T-cell (primary cell): Measurements from ENCODE around the gene VSIR. TPM values are rescaled to one million over a fixed set of nuclear protein-coding genes. Genes with fewer than 3 reads are reported as not detected.

Experiments used
- ATAC-seq, 4 experiments: fragments of 200-7000 bp in 3 of 4; fragments of 150-1000 bp in 1 of 4; cut with Tn5 transposase; replicated peaks in 1 of 4; 1 replicate in 3 of 4; 2 replicates in 1 of 4; pipeline ENCODE4 v1.10.0; 2021; ENCODE audit warnings: moderate library complexity in 3 of 4, mild to moderate bottlenecking in 2 of 4, moderate number of reproducible peaks in 1 of 4
- CTCF ChIA-PET, 2 donors: fragments of 300-600 bp; sonication (Branson Sonifier 250); formaldehyde crosslinking; loops; one replicate each; lab custom pipeline; 2022; ENCODE audit warnings: antibody characterized with exemption in 2 of 2; lab: Charles Lee
- POLR2A ChIA-PET, 2 donors: fragments of 300-600 bp; sonication (Branson Sonifier 250); formaldehyde crosslinking; loops; one replicate each; lab custom pipeline; 2022; ENCODE audit warnings: antibody characterized with exemption in 2 of 2; lab: Charles Lee
- DNase-seq, 35 experiments: peaks; one replicate each; pipeline versions ENCODE4 v3.0.0 to v3.0.0-alpha.2; 2013 to 2023
- H3K27ac ChIP-seq: one replicate; pipeline ENCODE4 v1.5.1; 2013; ENCODE audit warnings: low read length
- H3K27me3 ChIP-seq, 2 experiments: replicated peaks in 1 of 2; 1 replicate in 1 of 2; 2 replicates in 1 of 2; pipeline versions ENCODE4 v1.6.1 to v1.7.0; 2013; ENCODE audit warnings: low read length in 1 of 2, mixed read lengths in 1 of 2; ENCODE audit not compliant: control insufficient read depth in 2 of 2, insufficient read depth in 2 of 2; ENCODE audit errors: extremely low read depth in 1 of 2
- H3K36me3 ChIP-seq, 2 donors: 1 replicate in 1 of 2; 2 replicates in 1 of 2; pipeline versions ENCODE4 v1.6.1 to v1.7.0; 2013; ENCODE audit warnings: low read length in 1 of 2; ENCODE audit not compliant: control insufficient read depth in 2 of 2, insufficient read depth in 1 of 2; ENCODE audit errors: extremely low read depth in 1 of 2
- H3K4me1 ChIP-seq, 2 experiments: 1 replicate in 1 of 2; 2 replicates in 1 of 2; pipeline versions ENCODE4 v1.6.1 to v1.7.0; 2013; ENCODE audit warnings: low read length in 2 of 2, mixed read lengths in 1 of 2; ENCODE audit not compliant: insufficient read depth in 2 of 2, control insufficient read depth in 1 of 2; ENCODE audit errors: extremely low read depth in 1 of 2
- H3K4me3 ChIP-seq, 2 donors: 1 replicate in 1 of 2; 2 replicates in 1 of 2; pipeline versions ENCODE4 v1.5.1 to v1.7.0; 2013; ENCODE audit warnings: mild to moderate bottlenecking in 2 of 2, low read length in 1 of 2, moderate library complexity in 1 of 2; ENCODE audit not compliant: control insufficient read depth in 1 of 2; ENCODE audit errors: extremely low read depth in 1 of 2
- H3K9me3 ChIP-seq: 2 replicates; pipeline ENCODE4 v1.7.0; 2013
- H3K27ac Mint-ChIP-seq, 2 donors: one replicate each; pipeline ENCODE4 v1.8.0; 2020 to 2021; ENCODE audit warnings: mild to moderate bottlenecking in 2 of 2, mixed read lengths in 2 of 2
- H3K27me3 Mint-ChIP-seq, 2 donors: one replicate each; pipeline ENCODE4 v1.8.0; 2021 to 2022; ENCODE audit warnings: mixed read lengths in 2 of 2
- H3K36me3 Mint-ChIP-seq: one replicate; pipeline ENCODE4 v1.8.0; 2021; ENCODE audit warnings: mixed read lengths
- H3K4me1 Mint-ChIP-seq, 3 donors: one replicate each; pipeline ENCODE4 v1.8.0; 2020 to 2022; ENCODE audit warnings: mixed read lengths in 3 of 3, mild to moderate bottlenecking in 1 of 3
- H3K4me3 Mint-ChIP-seq, 3 donors: one replicate each; pipeline ENCODE4 v1.8.0; 2020 to 2022; ENCODE audit warnings: mild to moderate bottlenecking in 3 of 3, mixed read lengths in 3 of 3, moderate library complexity in 3 of 3
- H3K9me3 Mint-ChIP-seq, 3 donors: one replicate each; pipeline ENCODE4 v1.8.0; 2020 to 2022; ENCODE audit warnings: mixed read lengths in 3 of 3
- WGBS: methylation state at CpG from one replicate; pipeline ENCODE4 v1.1.5; 2013; ENCODE audit warnings: missing lambda C conversion rate; ENCODE audit not compliant: insufficient coverage; 5-methylcytosine and 5-hydroxymethylcytosine counted together
- total RNA-seq, 35 experiments: library from RNA in 6 of 35; stranded (reverse) in 6 of 35; fragments of 120-200 nt in 1 of 35; gene quantifications; one replicate each; pipeline versions ENCODE4 v1.2.1 to v1.2.4 and lab custom pipeline; 2013 to 2026

The VSIR gene
- total RNA-seq, 5 donors from 2014 or later (not counting 1 experiment from before 2014, with no cell fraction given): 81.4 to 134 (median 98.3) TPM

- Mint-ChIP-seq H3K27me3 (no peaks in the 10 kb centered on the region), H3K27ac (peak overlapping the region; percentile 93 to 98), H3K4me3 (peak overlapping the region in 1 of 3 donors; percentile 72), H3K36me3 (peaks cover 24% of the 10 kb centered on the region), H3K4me1 (peaks cover 95 to 97% (median 96%) of the 10 kb centered on the region in 3 donors), H3K9me3 (no peaks in the 10 kb centered on the region)
- Histone ChIP-seq H3K9me3 (no peaks in the 10 kb centered on the region), H3K4me3 (peak overlapping the region in 1 of 2 donors; percentile 11), H3K27me3 (no peaks in the 10 kb centered on the region), H3K27ac (peak overlapping the region; percentile 93), H3K36me3 (peaks cover 13 to 64% of the 10 kb centered on the region in 2 donors), H3K4me1 (peaks cover 90 to 100% of the 10 kb centered on the region in 2 experiments)
- DNase-seq (peak in 3 of 35 experiments; percentile 39 to 51 (median 40)), ATAC-seq (peak in 3 of 4 experiments; percentile 12 to 26 (median 24))
- ChIA-PET POLR2A (interaction anchor here in 1 of 2 donors (0.5 kb wide), 1 partner anchor 10 kb away, joined by 3 read pairs; no protein-coding TSS in a partner anchor), CTCF (interaction anchor here in 1 of 2 donors (0.6 kb wide), 1 partner anchor 20 kb away, joined by 3 read pairs; no protein-coding TSS in a partner anchor)
- 38% methylated on average over 5 of the region's 8 CpGs for WGBS
Measured at GRCh38 chr10:71752391-71753090, 20.8 kb downstream of the VSIR start.

- H3K9me3 Mint-ChIP-seq: no peaks in the 10 kb centered on the region
- no peaks in the 10 kb centered on the region for H3K27me3 Mint-ChIP-seq
- ATAC-seq: no peak
- Histone ChIP-seq H3K4me1 (peaks cover 90 to 100% of the 10 kb centered on the region in 2 experiments), H3K27me3 (no peaks in the 10 kb centered on the region), H3K27ac (peak overlapping the region; percentile 93), H3K36me3 (peaks cover 13 to 64% of the 10 kb centered on the region in 2 donors), H3K4me3 (no peak overlapping the region), H3K9me3 (no peaks in the 10 kb centered on the region)
- ChIA-PET CTCF (interaction anchor here in 1 of 2 donors (0.6 kb wide), 1 partner anchor 107 kb away, joined by 4 read pairs; no protein-coding TSS in a partner anchor), POLR2A (no interaction called here)
- peak overlapping the region in 1 of 3 donors; percentile 72 for H3K4me3 Mint-ChIP-seq
- H3K36me3 Mint-ChIP-seq: peaks cover 24% of the 10 kb centered on the region
- H3K4me1 Mint-ChIP-seq: peaks cover 95 to 97% (median 96%) of the 10 kb centered on the region in 3 donors
- WGBS: 91% methylated on average over 10 of the region's 14 CpGs
- peak overlapping the region; percentile 93 to 98 for H3K27ac Mint-ChIP-seq
- DNase-seq: no peak
Measured at GRCh38 chr10:71751515-71752224, 21.6 kb downstream of the VSIR start.

- peaks cover 21% of the 10 kb centered on the region for H3K36me3 Mint-ChIP-seq
- H3K4me1 Mint-ChIP-seq: peaks cover 95 to 97% (median 96%) of the 10 kb centered on the region in 3 donors
- ChIA-PET CTCF (no interaction called here), POLR2A (interaction anchor here in 1 of 2 donors (0.6 kb wide), 1 partner anchor 18 kb away, joined by 3 read pairs; no protein-coding TSS in a partner anchor)
- H3K27ac Mint-ChIP-seq: peak overlapping the region; percentile 99 to 100
- Histone ChIP-seq H3K27ac (peak overlapping the region; percentile 93), H3K9me3 (no peaks in the 10 kb centered on the region), H3K4me3 (no peak overlapping the region), H3K36me3 (peaks cover 13 to 64% of the 10 kb centered on the region in 2 donors), H3K4me1 (peaks cover 90 to 100% of the 10 kb centered on the region in 2 experiments), H3K27me3 (no peaks in the 10 kb centered on the region)
- DNase-seq (no peak), ATAC-seq (no peak)
- peak overlapping the region in 2 of 3 donors; percentile 28 to 80 for H3K4me3 Mint-ChIP-seq
- H3K27me3 Mint-ChIP-seq: no peaks in the 10 kb centered on the region
- 100% methylated on average over 1 of the region's 5 CpGs for WGBS
- no peaks in the 10 kb centered on the region for H3K9me3 Mint-ChIP-seq
Measured at GRCh38 chr10:71750986-71751385, 22.3 kb downstream of the VSIR start.

GRCh38 chr10:71750124-71750841, 23.0 kb downstream of the VSIR start:
- CTCF ChIA-PET: no interaction called here
- H3K27ac ChIP-seq: peak overlapping the region; percentile 93

GRCh38 chr10:71749396-71749795, 23.9 kb downstream of the VSIR start:
- H3K36me3 Mint-ChIP-seq: peaks cover 21% of the 10 kb centered on the region
- peaks cover 97% of the 10 kb centered on the region in 3 donors for H3K4me1 Mint-ChIP-seq
- ATAC-seq (no peak), DNase-seq (no peak)
- peak overlapping the region; percentile 99 to 100 for H3K27ac Mint-ChIP-seq
- H3K36me3 ChIP-seq: peaks cover 9 to 50% of the 10 kb centered on the region in 2 donors
- no peaks in the 10 kb centered on the region for H3K27me3 ChIP-seq
- peak overlapping the region; percentile 93 for H3K27ac ChIP-seq
- ChIA-PET CTCF (interaction anchor here in 1 of 2 donors (1.0 to 1.5 kb wide), 9 partner anchors 9 to 431 kb away, joined by 3 to 9 read pairs (median 5); partner anchors contain the start of genes SLC29A3 and VSIR), POLR2A (interaction anchor here in 1 of 2 donors (1.0 kb wide), 2 partner anchors 8 to 21 kb away, joined by 3 read pairs; no protein-coding TSS in a partner anchor)
- WGBS: 68% methylated on average over 4 of the region's 4 CpGs
- no peaks in the 10 kb centered on the region for H3K27me3 Mint-ChIP-seq
- no peaks in the 10 kb centered on the region for H3K9me3 Mint-ChIP-seq
- peak overlapping the region in 2 of 3 donors; percentile 40 to 80 for H3K4me3 Mint-ChIP-seq
- no peaks in the 10 kb centered on the region for H3K9me3 ChIP-seq
- H3K4me1 ChIP-seq: peaks cover 87 to 100% of the 10 kb centered on the region in 2 experiments
- no peak overlapping the region for H3K4me3 ChIP-seq

More at GRCh38 chr10:71750124-71750841, 23.0 kb downstream of the VSIR start:
- Histone ChIP-seq H3K27me3 (no peaks in the 10 kb centered on the region), H3K36me3 (peaks cover 13 to 58% of the 10 kb centered on the region in 2 donors), H3K9me3 (no peaks in the 10 kb centered on the region), H3K4me3 (no peak overlapping the region), H3K4me1 (peaks cover 89 to 100% of the 10 kb centered on the region in 2 experiments)
- Mint-ChIP-seq H3K36me3 (peaks cover 21% of the 10 kb centered on the region), H3K27me3 (no peaks in the 10 kb centered on the region), H3K9me3 (no peaks in the 10 kb centered on the region), H3K27ac (peak overlapping the region; percentile 99 to 100), H3K4me1 (peaks cover 97% of the 10 kb centered on the region in 3 donors), H3K4me3 (peak overlapping the region in 2 of 3 donors; percentile 9 to 80)
- no peak for DNase-seq
- WGBS: 76% methylated on average over 10 of the region's 15 CpGs
- no peak for ATAC-seq
- POLR2A ChIA-PET: no interaction called here
